ENCODE measurements around the gene ASCC3.
"Not testable (repeated sequence)": the region's sequence is repeated elsewhere in the genome, so short reads cannot be mapped to it uniquely, and the experiment has no call there.

The ASCC3 gene

DNA sequence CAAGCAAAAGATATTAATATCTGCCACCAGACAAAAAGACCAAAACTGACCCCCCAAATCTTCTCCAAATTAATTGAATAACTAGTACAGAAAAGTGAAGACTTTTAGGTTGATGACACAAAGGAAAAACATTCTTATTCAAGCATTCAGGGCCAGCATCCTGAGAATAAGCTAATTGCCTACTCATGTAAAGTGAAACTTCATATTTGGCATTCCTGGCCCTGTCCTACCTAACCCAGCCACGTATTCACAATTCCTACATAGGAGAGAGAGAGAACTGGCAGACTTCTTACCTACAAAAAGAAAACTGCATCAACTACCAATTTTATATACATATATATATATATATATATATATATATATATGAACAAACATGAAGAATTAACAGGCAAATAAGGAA lies 4.9 kb upstream of the ASCC3 start:
- no peak for DNase-seq

DNA sequence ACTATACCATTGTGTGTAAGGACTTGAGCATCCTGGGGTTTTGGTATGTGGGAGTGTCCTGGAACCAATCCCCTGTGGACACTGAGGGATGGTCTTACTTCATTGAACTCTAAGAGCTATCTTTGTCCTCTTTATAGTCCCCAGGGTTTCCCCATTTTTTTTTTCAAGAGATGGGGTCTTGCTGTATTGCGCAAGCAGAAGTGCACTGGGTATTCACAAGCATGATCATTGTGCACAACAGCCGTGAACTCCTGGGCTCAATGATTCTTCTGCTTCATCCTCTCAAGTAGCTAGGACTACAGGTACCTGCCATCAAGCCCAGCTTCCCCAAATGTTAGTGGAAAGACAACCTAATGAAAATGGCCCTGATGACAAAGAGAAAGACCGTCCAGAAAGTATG lies 2.2 kb upstream of the ASCC3 start:
- DNase-seq: no peak

DNA sequence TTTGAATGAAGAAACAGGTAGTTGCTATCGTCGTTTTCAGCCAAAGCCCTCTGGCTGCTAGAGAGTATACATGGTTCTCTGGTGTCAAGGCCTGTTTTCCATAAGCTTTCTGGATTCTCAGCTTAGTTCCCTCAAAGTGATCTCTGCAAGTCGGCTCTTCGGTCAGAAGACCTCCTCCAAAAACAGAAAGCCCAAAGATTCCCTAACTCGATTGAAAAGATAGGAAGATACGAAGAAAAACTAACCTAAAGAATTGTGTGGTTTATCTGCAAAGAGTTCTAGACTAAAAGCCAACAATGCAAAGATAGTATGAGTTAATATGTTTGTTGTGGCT lies 545 bp upstream of the ASCC3 start:
- no peak for DNase-seq

DNA sequence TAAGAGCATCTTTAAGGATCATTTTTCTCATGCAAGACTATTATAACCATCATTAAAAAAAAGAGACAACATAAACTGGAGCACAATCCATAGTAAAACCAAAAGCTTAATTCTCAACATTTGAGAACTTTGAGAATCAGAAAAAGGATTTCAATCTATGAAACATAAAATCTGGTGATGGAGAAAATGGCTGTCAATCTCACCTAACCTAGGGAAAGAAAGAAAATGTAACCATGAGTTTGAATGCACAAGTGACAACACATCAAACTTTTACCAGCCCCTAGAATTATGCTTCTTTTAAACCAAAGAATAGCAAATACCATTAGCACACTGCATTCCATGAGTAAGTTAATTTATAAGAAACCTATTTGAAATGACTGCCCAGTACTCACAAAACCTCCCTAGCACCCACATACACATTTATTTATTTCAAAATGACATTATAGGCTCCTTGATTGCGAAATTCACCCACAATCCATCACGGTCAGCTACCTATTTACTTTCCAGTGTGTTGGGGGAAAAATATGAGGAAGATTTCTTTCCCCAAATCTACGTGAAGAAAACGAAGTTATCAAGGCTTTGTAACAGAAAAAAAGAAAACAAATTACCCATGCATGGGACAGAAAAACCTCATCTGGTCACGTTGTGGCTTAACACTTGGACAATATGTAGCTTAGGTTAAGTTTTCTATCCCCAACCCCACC lies 828 bp downstream of the ASCC3 start:
- DNase-seq: no peak

DNA sequence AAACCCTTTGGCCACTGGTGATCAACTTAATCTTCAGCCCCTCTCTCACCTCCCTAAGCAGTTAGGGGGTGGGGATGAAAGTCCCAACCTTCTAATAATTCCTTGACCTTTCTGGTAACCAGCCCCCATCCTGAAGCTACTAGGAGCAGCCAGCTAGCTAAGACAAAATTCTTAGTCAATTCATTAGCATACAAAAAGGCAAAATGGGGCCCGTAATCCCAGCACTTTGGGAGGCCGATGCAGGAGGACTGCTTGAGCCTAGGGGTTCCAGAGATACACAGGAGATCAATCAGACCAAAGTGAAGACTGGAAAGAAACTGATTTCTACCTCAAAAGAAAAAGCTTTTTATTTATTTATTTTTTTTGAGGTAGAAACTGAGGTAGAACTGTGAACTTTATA lies 1.8 kb downstream of the ASCC3 start:
- DNase-seq: no peak

DNA sequence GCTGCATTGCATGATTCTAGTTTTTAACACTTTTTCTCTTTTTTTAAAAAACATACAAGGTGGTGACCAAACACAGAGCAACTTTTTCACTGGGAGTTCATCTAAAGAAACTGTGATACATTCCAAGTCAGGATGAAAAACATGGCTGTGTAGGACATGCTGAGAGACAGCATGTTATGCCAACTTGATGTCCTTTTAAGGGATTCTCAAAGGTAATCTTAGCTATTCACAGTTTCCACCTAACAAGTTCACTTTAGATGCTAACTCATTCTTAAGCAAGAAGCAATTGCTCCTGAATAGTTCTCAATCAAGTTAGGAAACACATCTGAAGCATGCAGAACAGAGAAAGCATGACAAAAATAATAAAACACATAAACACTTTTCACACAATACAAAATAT lies 3.3 kb downstream of the ASCC3 start:
- no peak for DNase-seq

DNA sequence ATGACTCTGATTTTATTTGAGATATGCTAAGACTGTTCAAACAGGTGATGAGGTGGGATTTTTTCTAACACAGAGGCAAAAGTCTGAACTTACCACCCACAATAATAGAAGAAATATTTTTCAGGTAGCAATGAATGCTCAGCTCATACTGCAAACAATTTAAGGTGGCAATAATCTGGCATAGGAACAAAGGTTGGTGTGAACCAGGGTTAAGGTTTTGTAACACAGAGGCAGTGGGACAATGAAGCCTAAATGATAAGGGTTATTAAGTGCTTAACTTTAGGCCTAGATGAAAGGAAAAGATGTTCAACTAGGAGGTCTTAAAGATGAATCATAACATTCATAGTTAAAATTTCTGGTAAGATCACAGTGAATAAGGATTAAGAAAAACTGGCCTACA lies 4.9 kb downstream of the ASCC3 start:
- no peak for DNase-seq

DNA sequence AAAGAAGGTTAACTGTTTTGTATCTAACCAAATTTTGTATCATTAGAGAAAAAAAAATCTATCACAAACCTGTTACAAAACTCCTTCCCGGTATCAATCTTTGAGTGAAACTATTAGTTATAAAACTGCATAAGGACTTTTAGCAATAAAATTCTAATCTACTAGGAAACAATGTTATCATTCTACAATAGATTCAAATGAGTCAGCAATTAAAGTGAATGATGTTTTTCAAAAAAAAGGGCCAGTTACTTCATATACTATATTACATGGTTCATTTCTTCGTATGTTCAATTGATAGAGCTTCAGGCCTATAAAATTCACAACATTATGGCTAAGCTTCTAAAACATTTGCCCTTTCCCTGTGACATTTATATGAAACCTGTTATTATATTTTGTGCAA lies 15.6 kb downstream of the ASCC3 start:
- DNase-seq: no peak

DNA sequence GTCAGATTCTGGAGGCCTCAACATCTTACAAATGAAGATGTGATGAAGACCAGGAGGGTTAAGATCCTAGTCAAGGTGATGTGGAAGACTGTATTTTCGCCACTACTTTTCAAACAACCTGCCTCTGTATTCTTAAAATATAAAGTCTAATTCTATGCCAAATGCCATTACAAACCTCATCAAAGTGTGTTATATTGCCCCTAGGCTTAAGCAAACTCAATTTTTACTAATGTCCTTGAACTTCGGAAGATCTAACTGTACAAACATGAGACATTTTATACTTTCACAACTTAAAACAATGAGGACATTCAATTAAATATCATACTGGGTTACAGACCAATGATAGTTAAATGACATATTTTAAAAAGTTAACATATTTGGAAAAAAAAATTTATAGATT lies 19.1 kb downstream of the ASCC3 start:
- no peak for DNase-seq

DNA sequence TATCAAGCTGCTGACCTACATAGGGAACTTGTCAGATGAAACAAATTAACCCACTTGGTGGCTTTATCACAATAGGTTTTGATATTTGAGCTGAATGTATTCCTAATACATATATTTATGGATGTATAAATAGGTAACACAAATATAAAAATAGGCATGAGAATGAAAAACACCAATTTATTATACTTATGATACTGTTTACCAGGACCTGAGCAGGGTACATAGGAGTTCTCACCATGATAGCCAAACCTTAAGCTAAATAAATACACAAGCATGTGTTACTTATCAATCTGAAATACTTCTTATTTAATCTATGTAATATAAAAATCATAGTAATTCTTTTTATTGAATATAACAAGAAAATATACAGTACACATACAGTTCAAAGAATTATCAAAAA lies 25.0 kb downstream of the ASCC3 start:
- no peak for DNase-seq

DNA sequence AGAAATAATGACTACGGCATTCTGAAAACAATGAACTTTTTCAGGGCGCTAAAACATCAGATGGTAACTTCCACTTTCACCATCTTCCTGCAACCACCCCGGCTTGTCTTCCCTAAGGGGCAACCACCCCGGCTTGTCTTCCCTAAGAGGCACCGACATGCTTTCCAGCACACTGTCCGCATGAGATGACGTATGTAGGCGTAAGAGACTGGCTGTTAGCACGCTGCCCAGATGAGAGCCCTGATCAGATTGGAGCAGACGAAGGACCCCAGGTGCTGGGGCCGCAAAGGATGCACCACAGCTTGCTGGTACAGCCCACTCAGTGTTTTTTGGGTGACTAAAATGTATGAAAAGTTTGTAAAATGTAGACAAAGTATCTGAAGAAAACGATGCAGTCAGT lies 29.3 kb downstream of the ASCC3 start:
- no peak for DNase-seq

DNA sequence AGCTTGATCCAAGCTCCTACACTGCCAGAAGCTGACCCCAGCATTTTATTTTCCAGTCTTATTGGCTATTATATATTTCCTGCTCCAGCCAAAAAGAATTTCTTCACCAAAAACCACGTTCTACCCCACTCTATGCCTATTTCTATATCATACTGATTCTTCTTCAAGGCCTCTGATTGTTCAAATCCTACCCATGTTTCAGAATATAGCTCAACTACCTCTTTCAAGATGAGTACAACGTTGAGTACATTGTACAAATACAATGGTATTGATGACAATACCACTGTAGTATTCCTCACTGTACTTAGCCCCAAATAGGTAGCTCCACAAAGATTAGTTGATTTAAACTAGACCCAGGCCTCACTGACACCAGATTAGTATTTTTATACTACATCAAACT lies 31.0 kb downstream of the ASCC3 start:
- DNase-seq: no peak

DNA sequence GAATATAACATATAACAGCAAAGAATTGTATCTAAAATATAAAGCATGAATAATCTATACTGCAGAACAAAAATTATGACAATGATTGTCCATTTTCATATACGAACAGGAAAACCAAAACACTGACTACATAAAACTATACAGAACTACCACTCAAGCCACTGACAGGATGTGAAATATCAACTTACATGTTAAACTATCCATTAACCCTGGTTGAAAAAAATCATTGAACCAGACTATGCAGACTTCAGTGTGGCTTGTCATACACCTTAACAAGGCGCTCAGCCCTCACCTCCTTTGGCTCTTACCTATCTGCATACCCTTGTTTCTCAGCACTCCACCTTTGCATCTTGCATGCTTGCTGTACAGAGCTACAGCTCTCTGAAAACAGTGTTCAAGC lies 34.9 kb downstream of the ASCC3 start:
- no peak for DNase-seq

DNA sequence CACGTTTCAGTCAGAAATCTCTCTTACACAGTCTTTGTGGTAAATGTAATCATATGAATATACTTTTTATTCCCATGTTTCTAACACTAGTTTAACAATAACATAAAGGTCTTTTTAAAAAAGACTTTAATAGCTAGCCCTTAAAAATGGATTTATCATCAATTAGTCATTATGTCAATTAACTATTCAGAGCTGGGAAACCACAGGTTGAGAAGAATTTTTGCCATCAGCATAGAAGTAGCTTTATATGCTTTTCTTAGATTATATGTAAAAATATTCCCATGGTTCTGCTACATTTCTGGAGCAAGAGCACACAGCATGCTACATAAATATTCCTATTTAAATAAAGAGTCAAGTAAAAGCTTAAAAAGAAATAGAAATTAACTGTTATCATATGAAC lies 35.5 kb downstream of the ASCC3 start:
- DNase-seq: no peak

DNA sequence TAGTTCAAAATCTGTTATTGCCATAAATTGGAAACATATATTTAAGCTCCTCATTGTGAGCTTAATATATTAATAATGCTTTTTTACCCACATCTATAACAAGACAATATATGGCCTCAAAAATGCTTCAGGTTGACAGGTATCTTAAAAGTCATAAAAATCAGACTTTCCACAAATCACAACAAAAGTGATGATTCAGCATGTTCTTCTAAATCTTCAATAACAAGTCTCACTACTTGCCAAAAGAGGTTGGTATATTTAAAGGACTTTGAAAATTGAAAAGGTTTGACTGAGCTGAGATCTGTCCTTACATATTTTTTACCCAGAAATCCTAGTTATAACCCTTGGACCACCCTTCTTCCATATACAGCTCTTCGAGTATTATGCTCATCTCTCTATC lies 41.7 kb downstream of the ASCC3 start:
- no peak for DNase-seq

DNA sequence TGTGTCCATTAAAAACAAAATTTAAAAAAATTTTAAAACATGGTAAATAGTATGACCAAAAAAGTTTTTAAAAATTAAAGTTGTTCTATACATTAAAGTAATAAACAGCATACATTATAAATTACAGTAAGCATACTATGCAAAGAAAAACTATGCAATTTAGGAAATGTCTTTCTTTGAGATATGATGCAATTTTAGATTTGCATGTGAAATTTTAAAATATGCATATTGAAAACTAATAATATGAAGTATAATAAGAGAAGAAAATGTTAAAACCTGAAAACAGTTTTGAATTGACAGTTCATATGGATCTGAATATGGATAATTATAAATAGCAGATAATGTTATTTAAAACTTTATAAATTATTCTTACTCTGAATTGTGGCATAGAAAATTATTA lies 43.1 kb downstream of the ASCC3 start:
- DNase-seq: no peak

DNA sequence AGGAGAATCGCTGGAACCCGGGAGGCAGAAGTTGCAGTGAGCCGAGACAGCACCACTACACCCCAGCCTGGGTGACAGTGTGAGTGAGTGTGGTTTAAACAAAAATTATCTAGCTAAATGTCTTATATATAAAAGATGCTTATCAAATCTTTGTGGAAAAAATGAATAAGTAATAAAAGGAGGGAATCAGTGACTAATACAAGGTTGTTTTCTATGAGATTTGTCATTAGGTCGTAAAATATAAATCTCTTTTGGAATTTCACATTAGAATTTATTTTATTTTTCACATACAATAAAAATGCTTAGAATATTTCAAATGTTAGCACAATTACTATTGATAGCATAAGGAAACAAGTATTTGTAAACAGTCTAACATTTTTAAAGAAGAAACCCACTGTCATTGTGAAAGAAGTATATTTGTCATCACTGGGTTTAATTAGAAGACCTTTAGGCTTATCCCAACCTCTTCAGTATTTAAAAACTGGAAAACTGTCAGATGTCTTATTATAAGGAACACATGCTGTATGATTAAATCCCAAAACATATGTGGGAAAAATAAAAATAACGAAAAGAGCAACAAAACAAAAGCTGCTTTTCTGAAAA lies 47.1 kb downstream of the ASCC3 start:
- DNase-seq: no peak

DNA sequence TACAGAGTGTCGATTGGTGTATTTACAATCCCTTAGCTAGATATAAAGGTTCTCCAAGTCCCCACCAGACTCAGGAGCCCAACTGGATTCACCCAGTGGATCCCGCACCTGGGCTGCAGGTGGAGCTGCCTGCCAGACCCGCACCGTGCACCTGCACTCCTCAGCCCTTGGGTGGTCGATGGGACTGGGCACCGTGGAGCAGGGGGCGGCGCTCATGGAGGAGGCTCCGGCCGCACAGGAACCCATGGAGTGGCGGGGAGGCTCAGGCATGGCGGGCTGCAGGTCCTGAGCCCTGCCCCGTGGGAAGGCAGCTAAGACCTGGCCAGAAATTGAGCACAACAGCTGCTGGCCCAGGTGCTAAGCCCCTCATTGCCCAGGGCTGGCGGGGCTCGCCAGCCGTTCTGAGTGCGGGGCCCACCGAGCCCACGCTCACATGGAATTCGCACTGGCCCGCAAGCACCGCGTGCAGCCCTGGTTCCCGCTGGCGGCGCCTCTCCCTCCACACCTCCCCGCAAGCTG lies 52.0 kb downstream of the ASCC3 start:
- not testable (repeated sequence) for DNase-seq

DNA sequence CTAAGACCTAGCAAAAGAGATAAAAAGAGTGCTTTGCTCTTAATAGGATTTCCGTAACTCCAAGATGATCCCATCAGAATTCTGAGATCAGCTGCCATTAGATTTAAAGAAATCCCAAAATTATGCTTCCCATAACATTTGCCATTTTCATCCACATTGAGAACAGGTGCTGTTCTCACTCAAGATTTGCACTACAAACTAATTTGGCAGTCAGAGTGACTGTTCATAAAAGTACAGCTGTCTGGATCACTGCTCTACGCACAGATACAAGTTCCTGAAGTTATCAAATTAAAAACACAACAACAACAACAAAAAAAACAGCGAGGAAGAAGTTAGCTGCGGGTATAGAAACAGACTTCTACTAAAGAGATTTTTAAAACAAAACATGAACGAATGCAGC lies 58.1 kb downstream of the ASCC3 start:
- DNase-seq: no peak

DNA sequence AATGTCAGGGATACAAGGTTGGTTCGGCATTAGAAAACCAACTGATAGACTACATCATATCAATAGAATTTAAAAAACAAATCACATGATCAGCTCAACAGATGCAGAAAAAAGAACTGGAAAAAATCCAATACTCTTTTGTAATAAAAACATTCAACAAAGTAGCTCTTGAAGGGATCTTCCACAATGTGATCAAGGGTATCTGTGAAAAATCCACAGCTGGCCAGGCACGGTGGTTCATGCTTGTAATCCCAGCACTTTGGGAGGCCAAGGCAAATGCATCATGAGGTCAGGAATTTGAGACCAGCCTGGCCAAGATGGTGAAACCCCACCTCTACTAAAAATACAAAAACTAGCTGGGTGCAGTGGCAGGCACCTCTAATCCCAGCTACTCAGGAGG lies 63.1 kb downstream of the ASCC3 start:
- DNase-seq: no peak

DNA sequence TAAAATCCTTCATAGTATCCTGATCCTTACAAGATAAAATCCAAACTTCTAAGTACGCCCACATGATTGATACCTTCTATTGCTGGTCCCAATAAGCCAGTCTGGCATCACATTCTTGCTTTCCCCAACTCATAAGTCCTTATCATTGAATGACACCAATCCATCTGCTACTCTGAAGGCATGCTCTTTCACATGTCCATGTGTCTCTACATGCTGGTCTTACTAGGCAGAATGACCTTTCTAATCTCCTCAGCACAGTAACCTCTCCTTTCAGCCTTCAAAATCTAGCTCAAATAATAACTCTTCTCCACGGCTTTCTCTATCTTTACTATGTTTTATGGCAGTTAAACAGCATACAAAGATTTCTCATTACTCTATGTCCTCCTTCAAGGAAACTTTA lies 71.1 kb downstream of the ASCC3 start:
- DNase-seq: no peak

DNA sequence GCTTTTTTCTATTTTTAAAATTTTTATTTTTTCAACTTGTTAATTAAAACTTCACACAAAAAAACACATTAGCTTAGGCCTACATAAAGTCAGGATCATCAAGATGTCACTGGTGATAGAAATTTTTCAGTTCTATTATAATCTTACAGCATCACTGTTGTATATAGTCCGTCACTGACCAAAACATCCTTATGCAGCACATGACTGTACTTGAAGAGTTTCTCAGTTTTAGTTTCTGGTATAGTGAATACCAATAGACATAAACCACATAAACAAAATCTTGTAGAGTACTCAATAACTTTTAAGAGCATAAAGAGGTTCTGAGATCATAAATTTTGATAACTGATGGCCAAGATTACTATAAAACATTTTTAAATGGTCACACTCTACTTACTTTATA lies 71.8 kb downstream of the ASCC3 start:
- DNase-seq: no peak

DNA sequence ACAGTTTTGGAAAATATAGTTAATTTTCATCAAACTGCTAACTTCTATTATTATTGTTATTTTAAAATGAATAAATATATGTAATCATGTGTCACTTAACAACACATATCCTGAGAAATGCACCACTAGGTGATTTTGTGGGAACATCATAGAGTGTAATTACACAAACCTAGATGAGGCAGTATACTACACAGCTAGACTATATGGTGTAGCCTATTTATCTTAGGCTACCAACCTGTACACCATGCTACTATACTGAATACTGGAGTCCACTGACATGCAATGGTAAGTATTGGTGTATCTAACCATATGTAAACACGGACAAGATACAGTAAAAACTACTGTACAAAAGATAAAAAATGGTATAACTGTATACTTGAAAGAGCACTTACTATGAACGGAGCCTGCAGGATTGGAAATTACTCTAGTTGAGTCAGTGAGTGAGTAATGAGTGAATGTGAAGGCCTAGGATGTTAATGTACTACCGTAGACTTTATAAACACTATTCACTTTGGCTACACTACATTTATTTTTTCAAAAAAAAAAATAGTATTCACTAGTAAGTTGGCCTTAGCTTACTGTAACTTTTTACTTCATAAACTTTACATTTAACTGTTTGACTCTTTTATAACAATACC lies 72.4 kb downstream of the ASCC3 start:
- no peak for DNase-seq

DNA sequence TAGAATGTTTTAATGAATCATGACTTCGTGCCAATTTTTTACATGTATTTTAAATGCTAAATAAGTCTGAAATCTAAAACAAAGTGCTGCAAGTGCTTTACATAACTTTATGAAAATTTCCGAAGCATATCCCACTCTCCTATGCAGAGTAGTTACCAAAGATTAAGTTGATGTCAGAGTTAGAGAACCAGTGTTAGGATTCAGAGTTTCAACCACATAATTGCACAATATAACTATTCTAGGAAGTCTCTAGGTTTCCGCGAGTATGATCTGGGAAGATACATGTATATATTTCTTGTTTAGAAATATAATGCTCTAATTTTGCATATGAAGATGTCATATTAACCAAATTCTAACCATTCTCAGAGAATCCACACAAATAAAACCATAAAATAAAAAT lies 74.8 kb downstream of the ASCC3 start:
- no peak for DNase-seq

All from NCI-H187 treated with DMSO at 0.1 percent for 48 hours (cell line).